ENCODE data around the gene CD52. TPM values are rescaled to one million over a fixed set of nuclear protein-coding genes. Genes with fewer than 3 reads are reported as not detected.
A peak's percentile ranks its signal among the peaks of the same experiment; 100 is the strongest.

The CD52 gene
- polyA plus RNA-seq, 6 donors from 2014 or later = 10,565 to 16,920 (median 13,137) TPM

DNA sequence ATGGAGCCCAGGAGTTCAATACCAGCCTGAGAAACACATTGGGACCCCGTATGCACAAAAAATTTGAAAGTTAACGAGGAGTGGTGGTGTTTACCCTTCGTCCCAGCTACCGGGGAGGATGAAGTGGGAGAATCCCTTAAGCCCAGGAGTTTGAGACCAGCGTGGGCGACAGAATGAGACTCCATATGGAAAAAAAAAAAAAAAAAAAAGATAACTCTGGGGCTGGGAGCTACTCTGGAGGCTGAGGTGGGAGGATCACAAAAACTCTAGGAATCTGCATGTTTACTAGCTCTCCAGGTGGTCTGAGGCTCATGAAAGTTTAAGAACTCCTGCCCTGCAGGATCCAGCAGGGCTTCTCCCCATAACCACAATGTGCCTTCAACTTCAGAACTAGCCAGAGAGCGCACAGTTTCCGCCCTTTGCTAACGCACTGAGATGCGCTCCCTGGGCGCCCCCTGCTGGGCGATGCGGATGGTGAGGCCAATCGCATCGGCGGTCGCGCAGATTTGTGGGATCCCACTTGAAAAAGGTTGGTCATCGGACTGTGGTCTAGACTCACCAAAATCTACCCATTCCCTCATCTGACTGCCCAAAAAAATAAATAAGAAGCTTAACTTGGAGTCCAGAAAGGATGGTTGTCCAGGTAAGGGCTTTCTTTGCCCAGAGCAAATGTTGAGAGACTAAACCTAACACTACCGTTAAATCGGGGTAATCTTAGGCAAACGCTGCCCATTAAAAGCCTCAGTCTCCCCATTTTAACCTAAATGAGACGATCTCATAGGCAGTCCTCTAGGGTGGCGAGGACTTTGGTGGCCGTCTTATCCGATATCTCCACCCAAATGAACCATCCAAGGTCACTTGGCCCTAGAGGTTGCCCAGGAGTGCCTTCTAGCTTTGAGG, 46.0 kb downstream of the CD52 start:
- Mint-ChIP-seq H3K27me3 (peaks cover 18 to 62% (median 58%) of the 10 kb centered on the region in 3 donors), H3K9me3 (peaks cover 0 to 1% (median 0%) of the 10 kb centered on the region in 7 donors), H3K4me1 (peaks cover 24 to 35% (median 30%) of the 10 kb centered on the region in 3 donors), H3K4me3 (peak overlapping the region in 2 of 8 donors; percentile 16 to 40), H3K36me3 (no peaks in the 10 kb centered on the region), H3K27ac (no peak overlapping the region)
- DNase-seq = peak; percentile 82
- peak; percentile 87 to 88 for ATAC-seq (ENCODE audit: low read depth in 2 of 2)

DNA sequence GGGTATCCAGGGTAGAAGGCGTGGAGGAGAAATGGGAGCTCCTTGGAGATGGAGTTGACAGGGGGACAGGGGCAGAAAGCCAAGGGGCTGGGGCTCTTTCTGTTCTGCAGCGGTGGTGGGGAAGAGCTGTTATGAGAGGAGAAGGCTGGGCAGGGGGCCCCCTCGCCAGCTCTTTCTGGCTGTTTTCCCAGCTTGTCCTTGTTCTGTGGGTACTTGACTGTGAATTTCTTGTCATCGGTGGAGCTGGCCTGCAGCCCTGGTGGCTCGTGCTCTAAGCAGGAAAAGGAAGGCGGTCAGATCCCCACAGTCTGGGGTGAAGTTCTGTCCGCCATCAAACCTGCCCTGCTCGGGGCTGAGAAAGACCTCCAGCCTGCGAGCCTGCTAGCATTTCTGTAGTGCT, 47.2 kb downstream of the CD52 start:
- Mint-ChIP-seq H3K27me3 (peaks cover 18 to 50% (median 46%) of the 10 kb centered on the region in 3 donors), H3K4me3 (no peak overlapping the region), H3K36me3 (no peaks in the 10 kb centered on the region), H3K27ac (peak overlapping the region in 1 of 6 donors; percentile 48), H3K4me1 (peaks cover 20 to 28% (median 27%) of the 10 kb centered on the region in 3 donors), H3K9me3 (peaks cover 0 to 1% (median 0%) of the 10 kb centered on the region in 7 donors)
- no peak for ATAC-seq (ENCODE audit: low read depth in 2 of 2)
- DNase-seq = no peak

GRCh38 chr1:26367441-26367840, 49.7 kb downstream of the CD52 start:
- Mint-ChIP-seq H3K4me3 (no peak overlapping the region), H3K36me3 (no peaks in the 10 kb centered on the region), H3K27ac (no peak overlapping the region), H3K27me3 (peaks cover 13 to 36% (median 22%) of the 10 kb centered on the region in 3 donors), H3K9me3 (peaks cover 0 to 4% (median 0%) of the 10 kb centered on the region in 7 donors), H3K4me1 (peaks cover 2 to 10% (median 10%) of the 10 kb centered on the region in 3 donors)
- DNase-seq (no peak), ATAC-seq (ENCODE audit: low read depth in 2 of 2) (no peak)

DNA sequence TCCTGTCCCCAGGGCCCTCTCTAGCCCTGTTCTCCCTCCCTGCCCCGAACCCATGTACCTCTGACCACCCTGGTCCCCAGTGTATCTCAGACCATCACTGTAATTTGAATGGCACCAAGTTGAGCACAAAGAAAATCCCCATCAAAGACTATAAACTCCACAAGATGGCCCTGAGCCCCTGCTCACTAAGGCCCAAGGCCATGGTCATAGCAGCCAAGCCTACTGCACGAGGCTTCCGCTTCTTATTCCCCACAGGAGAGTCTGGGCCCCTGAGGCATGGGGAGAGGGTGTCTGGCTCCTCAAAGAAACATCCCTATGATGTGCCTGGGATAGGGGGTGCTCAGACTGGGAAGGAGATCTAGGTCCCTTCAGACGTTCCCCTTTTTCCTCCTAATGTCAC, 50.2 kb downstream of the CD52 start:
- Mint-ChIP-seq H3K9me3 (peaks cover 0 to 4% (median 0%) of the 10 kb centered on the region in 7 donors), H3K36me3 (no peaks in the 10 kb centered on the region), H3K4me3 (no peak overlapping the region), H3K4me1 (peaks cover 4 to 10% (median 10%) of the 10 kb centered on the region in 3 donors), H3K27me3 (peaks cover 13 to 36% (median 21%) of the 10 kb centered on the region in 3 donors), H3K27ac (peak overlapping the region in 1 of 6 donors; percentile 38)
- DNase-seq = no peak
- no peak for ATAC-seq (ENCODE audit: low read depth in 2 of 2)

DNA sequence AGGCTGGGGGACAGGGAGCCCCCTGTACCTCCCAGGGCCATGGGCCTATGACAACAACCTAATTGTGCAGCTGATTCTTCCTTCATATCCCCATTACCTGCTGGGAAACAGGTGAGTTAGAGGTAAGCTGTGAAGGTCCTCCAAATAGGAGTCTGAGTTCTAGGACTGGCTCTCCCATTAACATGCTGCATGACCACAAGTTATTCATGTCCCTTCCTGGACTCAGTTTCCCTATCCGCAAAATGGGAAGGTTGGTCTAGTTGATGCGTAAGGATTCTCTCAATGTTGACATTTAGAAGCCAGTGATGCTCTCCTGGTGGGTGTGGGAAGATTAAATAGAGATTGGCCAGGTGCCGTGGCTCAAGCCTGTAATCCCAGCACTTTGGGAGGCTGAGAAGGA, 50.7 kb downstream of the CD52 start:
- H3K9me3 Mint-ChIP-seq = peaks cover 0 to 4% (median 0%) of the 10 kb centered on the region in 7 donors
- peaks cover 13 to 36% (median 16%) of the 10 kb centered on the region in 3 donors for H3K27me3 Mint-ChIP-seq
- peaks cover 4 to 7% (median 6%) of the 10 kb centered on the region in 3 donors for H3K4me1 Mint-ChIP-seq
- DNase-seq = no peak
- no peak overlapping the region for H3K27ac Mint-ChIP-seq
- peak overlapping the region in 1 of 8 donors; percentile 52 for H3K4me3 Mint-ChIP-seq
- no peaks in the 10 kb centered on the region for H3K36me3 Mint-ChIP-seq
- ATAC-seq (ENCODE audit: low read depth in 2 of 2) = no peak

Other genes starting within 250 kb of the CD52 start
- gene PDIK1L, start 206.1 kb upstream of the CD52 start, polyA plus RNA-seq (ENCODE audit: low read depth in 6 of 6) = 1 to 10 TPM; 3.2 to 6.0 (median 4.9) TPM
- not detected for gene FAM110D, start 158.9 kb upstream of the CD52 start, polyA plus RNA-seq (ENCODE audit: low read depth in 6 of 6)
- gene C1orf232, start 149.0 kb upstream of the CD52 start, polyA plus RNA-seq (ENCODE audit: low read depth in 6 of 6) = not detected
- gene ZNF593, start 148.1 kb upstream of the CD52 start, polyA plus RNA-seq (ENCODE audit: low read depth in 6 of 6) = 10 to 100 TPM; 33.3 to 52.3 (median 36.1) TPM
- 1 to 10 TPM in 5 of 6 donors, under 1 TPM in 1; 0.96 to 3.5 (median 1.9) TPM for gene ZNF593OS, start 146.1 kb upstream of the CD52 start, polyA plus RNA-seq (ENCODE audit: low read depth in 6 of 6)
- gene CNKSR1, start 140.5 kb upstream of the CD52 start, polyA plus RNA-seq (ENCODE audit: low read depth in 6 of 6) = under 1 TPM in 3 of 6 donors, not detected in 3; 0.44 to 0.57 (median 0.49) TPM
- gene CATSPER4, start 127.4 kb upstream of the CD52 start, polyA plus RNA-seq (ENCODE audit: low read depth in 6 of 6) = not detected
- gene CEP85, start 83.8 kb upstream of the CD52 start, polyA plus RNA-seq (ENCODE audit: low read depth in 6 of 6) = 1 to 10 TPM; 2.5 to 8.2 (median 4.9) TPM
- gene SH3BGRL3, start 37.9 kb upstream of the CD52 start, polyA plus RNA-seq (ENCODE audit: low read depth in 6 of 6) = 1,000 to 10,000 TPM in 2 of 6 donors, 100 to 1,000 TPM in 4; 624 to 1,205 (median 832) TPM
- 10 to 100 TPM in 2 of 6 donors, 1 to 10 TPM in 4; 4.3 to 15.7 (median 6.9) TPM for gene UBXN11, start 11.3 kb upstream of the CD52 start, polyA plus RNA-seq (ENCODE audit: low read depth in 6 of 6)
- gene CRYBG2, start 36.2 kb downstream of the CD52 start, polyA plus RNA-seq (ENCODE audit: low read depth in 6 of 6) = 1 to 10 TPM in 2 of 6 donors, under 1 TPM in 4; 0.06 to 1.8 (median 0.70) TPM
- not detected for gene ZNF683, start 54.8 kb downstream of the CD52 start, polyA plus RNA-seq (ENCODE audit: low read depth in 6 of 6)
- gene LIN28A, start 92.9 kb downstream of the CD52 start, polyA plus RNA-seq (ENCODE audit: low read depth in 6 of 6) = not detected
- gene DHDDS, start 114.4 kb downstream of the CD52 start, polyA plus RNA-seq (ENCODE audit: low read depth in 6 of 6) = 10 to 100 TPM; 15.9 to 27.9 (median 21.9) TPM
- 1,000 to 10,000 TPM in 3 of 6 donors, 100 to 1,000 TPM in 3; 939 to 1,353 (median 1,048) TPM for gene HMGN2, start 154.5 kb downstream of the CD52 start, polyA plus RNA-seq (ENCODE audit: low read depth in 6 of 6)
- 100 to 1,000 TPM; 111 to 146 (median 126) TPM for gene RPS6KA1, start 211.8 kb downstream of the CD52 start, polyA plus RNA-seq (ENCODE audit: low read depth in 6 of 6)